Testis (tissue), 2 donors: Measurements from ENCODE around the gene PRRX1.

ENCODE experiments used
- POLR2A ChIP-seq: fragments of 450-650 bp; IDR thresholded peaks from one replicate; pipeline ENCODE4 v1.6.1; 2017; ENCODE audit warnings: antibody characterized with exemption, mild to moderate bottlenecking, moderate library complexity
- TF ChIP-seq, protein P1 (sequence below), 3 experiments: fragments of 450-650 bp in 2 of 3; fragments of 200-600 bp in 1 of 3; sonication (generic) in 1 of 3; IDR thresholded peaks; one replicate each; pipeline ENCODE4 v1.5.1; 2016 to 2019; ENCODE audit warnings: antibody characterized with exemption in 3 of 3, mild to moderate bottlenecking in 2 of 3, moderate library complexity in 1 of 3

- TF ChIP-seq, protein P1, sequence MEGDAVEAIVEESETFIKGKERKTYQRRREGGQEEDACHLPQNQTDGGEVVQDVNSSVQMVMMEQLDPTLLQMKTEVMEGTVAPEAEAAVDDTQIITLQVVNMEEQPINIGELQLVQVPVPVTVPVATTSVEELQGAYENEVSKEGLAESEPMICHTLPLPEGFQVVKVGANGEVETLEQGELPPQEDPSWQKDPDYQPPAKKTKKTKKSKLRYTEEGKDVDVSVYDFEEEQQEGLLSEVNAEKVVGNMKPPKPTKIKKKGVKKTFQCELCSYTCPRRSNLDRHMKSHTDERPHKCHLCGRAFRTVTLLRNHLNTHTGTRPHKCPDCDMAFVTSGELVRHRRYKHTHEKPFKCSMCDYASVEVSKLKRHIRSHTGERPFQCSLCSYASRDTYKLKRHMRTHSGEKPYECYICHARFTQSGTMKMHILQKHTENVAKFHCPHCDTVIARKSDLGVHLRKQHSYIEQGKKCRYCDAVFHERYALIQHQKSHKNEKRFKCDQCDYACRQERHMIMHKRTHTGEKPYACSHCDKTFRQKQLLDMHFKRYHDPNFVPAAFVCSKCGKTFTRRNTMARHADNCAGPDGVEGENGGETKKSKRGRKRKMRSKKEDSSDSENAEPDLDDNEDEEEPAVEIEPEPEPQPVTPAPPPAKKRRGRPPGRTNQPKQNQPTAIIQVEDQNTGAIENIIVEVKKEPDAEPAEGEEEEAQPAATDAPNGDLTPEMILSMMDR (IDR thresholded peaks at IDR 0.05), result no peak
- no peak for TF ChIP-seq POLR2A
Observed at GRCh38 chr1:170657275-170657853, 6.6 kb upstream of the PRRX1 start.
